ENCODE measurements around the gene ETF1. TPM values are rescaled to one million over a fixed set of nuclear protein-coding genes. Genes with fewer than 3 reads are reported as not detected.

The ETF1 gene
- total and polyA plus RNA-seq, 9 of the 15 experiments (the other 6 are each of a cell fraction or from before 2014, with no cell fraction given), result 53.7 to 209 (median 164) TPM

- peak; percentile 96 for TF ChIP-seq ELK1 (CRISPR knock-in tag; IDR thresholded peaks at IDR 0.05)
- peak; percentile 99 for TF ChIP-seq FUS (optimal IDR thresholded peaks at IDR 0.05; ENCODE audit: low read depth, low read length)
- TF ChIP-seq STAG1 (CRISPR knock-in tag; IDR thresholded peaks at IDR 0.05; ENCODE audit: borderline replicate concordance), result no peak
- no peak for TF ChIP-seq ZC3H8 (IDR thresholded peaks at IDR 0.05)
- no peak; the same call in 1 of the 2 replicates for TF ChIP-seq PML (IDR thresholded peaks at IDR 0.05; ENCODE audit: low read length)
- TF ChIP-seq ZNF766 (CRISPR knock-in tag; conservative IDR thresholded peaks at IDR 0.05), result no peak
- TF ChIP-seq CTCF (IDR thresholded peaks at IDR 0.05 in 2 of 3, conservative IDR thresholded peaks at IDR 0.05 in 1 of 3; ENCODE audit: insufficient read depth in 2 of 3, low read depth in 1 of 3, low read length in 3 of 3), result peak in 1 of 3 experiments; percentile 22; a peak in 2 of 6 replicates
- TF ChIP-seq POLR2A (conservative IDR thresholded peaks at IDR 0.05), result peak; percentile 99
- TF ChIP-seq USF2 (CRISPR knock-in tag; IDR thresholded peaks at IDR 0.05), result no peak
- peak; percentile 93 for TF ChIP-seq POLR2AphosphoS5 (IDR thresholded peaks at IDR 0.05; ENCODE audit: control insufficient read depth, insufficient read depth, low read depth, low read length)
- peak; percentile 53; the same call in 1 of the 2 replicates for TF ChIP-seq USF1 (CRISPR knock-in tag; IDR thresholded peaks at IDR 0.05)
- peak; percentile 54; the same call in 1 of the 2 replicates for TF ChIP-seq SMAD4 (CRISPR knock-in tag; conservative IDR thresholded peaks at IDR 0.05)
- TF ChIP-seq KAT7 (CRISPR knock-in tag; IDR thresholded peaks at IDR 0.05; ENCODE audit: borderline replicate concordance), result peak; percentile 90; the same call in 1 of the 2 replicates
- peak; percentile 41 for TF ChIP-seq BHLHE40 (IDR thresholded peaks at IDR 0.05; ENCODE audit: low read length)
- TF ChIP-seq YY1 (IDR thresholded peaks at IDR 0.05; ENCODE audit: borderline replicate concordance in 1 of 3, control insufficient read depth in 1 of 3, extremely low read depth in 1 of 3, insufficient read depth in 3 of 3, insufficient read length in 1 of 3, insufficient replicate concordance in 2 of 3, low read depth in 1 of 3, low read length in 2 of 3), result peak in 2 of 3 experiments; percentile 41 to 68
- TF ChIP-seq CXXC5 (CRISPR knock-in tag; IDR thresholded peaks at IDR 0.05), result 0 out of 2 replicates have a peak, but pooled peaks have one; percentile 6
- peak in 1 of 2 experiments; percentile 63; a peak in 3 of 4 replicates for TF ChIP-seq NRF1 (conservative IDR thresholded peaks at IDR 0.05 in 1 of 2, IDR thresholded peaks at IDR 0.05 in 1 of 2)
- TF ChIP-seq NFATC3 (IDR thresholded peaks at IDR 0.05), result peak; percentile 14; the same call in 1 of the 2 replicates
- TF ChIP-seq SMAD1 (IDR thresholded peaks at IDR 0.05; ENCODE audit: low read depth, low read length, partially characterized antibody), result peak; percentile 100
- TF ChIP-seq TEAD1 (CRISPR knock-in tag; IDR thresholded peaks at IDR 0.05), result peak in 1 of 2 experiments; percentile 28; a peak in 1 of 4 replicates
Measured at GRCh38 chr5:138465261-138466124, 77.5 kb downstream of the ETF1 start, which contains the start of gene EGR1 (continued).
